HG03521 (cell line): ENCODE measurements around the gene LAMTOR5.
"Not testable (repeated sequence)": the region's sequence is repeated elsewhere in the genome, so short reads cannot be mapped to it uniquely, and the experiment has no call there.

ENCODE experiments used
- ATAC-seq: cut with Tn5 transposase; IDR thresholded peaks from one replicate; pipeline ENCODE4 v1.9.1; 2021; ENCODE audit warnings: mild to moderate bottlenecking, moderate library complexity; ENCODE audit not compliant: unreplicated experiment

The LAMTOR5 gene

DNA sequence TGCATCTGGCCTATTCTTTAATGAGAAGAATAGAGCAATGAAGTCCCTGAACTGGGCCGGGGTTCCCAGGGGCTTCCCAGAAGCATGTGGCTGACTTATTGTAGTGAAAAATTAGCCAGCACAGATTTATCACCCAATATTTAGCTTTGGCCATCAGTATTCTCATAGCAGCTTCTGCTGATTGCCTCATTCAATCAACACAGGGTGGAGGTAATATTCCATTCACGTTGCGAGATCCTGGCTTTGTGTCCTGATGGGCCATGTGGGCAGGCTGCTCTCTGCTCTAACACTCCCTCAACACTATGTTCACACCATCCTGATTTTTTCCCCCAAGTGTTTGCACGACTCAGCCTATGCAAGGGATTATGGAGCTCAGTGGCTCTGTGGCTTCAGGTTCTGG is 21.5 kb upstream of the LAMTOR5 start:
- ATAC-seq, result no peak

DNA sequence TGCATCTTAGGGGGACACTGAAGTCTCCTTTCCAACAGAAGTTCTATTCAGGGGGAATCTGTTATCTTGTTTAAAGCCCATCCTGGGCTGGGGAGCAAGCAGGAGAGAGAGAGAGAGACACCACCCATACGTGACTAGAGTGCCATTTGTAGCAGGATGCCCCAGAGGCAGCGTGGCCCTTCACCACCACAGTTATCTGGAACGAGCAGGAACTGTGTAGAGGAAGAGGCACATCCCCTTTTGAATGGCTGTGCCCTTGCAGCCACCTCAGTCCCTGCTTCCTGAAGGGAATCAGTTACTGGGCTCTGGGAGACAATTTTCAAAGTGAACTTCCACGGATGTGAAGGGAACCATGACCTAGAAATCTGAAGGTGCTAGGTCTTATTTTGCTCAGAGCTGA is 19.4 kb upstream of the LAMTOR5 start:
- no peak for ATAC-seq

DNA sequence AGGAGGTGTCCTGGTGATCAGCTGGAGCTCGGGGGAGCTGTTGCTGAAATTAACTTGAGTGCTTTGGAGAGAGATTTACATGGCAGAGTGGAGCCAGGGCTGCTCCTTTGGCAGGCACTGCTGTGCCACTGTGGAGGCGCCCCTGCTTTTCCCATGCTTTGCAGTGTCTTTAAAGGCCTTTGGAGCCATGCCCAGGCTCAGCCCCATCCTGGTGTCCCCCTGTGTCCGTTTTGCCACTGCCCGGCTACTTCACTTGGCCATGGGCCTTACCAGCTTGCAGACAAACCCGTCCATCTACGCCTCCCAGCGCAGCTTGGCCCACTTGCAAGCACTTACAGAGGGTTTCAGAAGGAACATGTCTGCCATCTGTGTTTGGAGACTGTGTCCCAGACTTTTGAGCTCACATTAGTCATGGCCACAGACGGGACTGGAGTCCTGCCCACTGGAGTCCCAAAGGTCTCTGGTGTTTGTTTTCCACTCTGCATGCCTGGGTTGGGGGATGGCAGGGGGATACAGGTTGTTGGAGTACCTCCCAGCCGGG is 18.2 kb upstream of the LAMTOR5 start:
- ATAC-seq, result no peak

DNA sequence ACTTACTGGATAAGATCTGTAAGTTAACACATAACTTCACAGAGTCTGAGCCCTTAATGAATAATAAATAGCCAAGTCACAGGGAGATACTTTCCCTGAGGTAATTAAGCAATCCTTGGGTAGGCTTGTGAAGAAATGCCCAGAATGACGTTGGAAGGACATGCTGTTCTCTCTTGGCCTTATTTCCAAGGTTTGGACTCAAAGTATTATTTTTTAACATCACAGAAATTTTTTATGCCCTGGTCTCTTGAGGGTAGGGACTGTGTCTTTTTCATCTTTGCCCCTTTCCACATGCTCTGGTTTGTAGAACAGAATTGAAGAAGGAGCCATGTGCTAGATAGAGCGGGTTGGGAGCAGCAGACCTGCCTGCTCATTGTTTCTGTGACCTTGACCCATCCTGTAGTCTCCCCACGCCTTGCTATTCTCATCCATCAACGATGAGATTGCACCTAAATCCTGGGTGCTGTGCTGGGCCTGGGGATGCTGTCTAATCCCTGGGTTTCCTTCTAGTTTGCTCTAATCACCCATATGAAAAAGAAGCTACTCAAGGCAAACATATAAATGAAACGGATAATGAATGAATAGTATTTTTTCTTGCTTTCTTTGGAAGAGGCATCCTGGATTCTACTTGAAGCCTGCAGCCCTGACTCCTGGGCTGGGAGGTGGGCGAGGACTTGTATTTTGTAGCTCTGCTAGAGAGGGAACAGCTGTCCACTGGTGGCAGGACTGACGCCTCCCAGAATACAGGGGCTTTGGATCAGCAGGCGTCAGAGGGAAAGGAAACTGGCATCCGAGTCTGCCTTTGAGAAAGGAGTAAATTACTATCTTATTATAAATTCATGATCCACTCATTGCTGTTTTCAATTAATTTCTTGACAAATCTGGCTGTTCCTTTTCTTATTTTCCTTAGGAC is 17.5 kb upstream of the LAMTOR5 start:
- ATAC-seq, result no peak

DNA sequence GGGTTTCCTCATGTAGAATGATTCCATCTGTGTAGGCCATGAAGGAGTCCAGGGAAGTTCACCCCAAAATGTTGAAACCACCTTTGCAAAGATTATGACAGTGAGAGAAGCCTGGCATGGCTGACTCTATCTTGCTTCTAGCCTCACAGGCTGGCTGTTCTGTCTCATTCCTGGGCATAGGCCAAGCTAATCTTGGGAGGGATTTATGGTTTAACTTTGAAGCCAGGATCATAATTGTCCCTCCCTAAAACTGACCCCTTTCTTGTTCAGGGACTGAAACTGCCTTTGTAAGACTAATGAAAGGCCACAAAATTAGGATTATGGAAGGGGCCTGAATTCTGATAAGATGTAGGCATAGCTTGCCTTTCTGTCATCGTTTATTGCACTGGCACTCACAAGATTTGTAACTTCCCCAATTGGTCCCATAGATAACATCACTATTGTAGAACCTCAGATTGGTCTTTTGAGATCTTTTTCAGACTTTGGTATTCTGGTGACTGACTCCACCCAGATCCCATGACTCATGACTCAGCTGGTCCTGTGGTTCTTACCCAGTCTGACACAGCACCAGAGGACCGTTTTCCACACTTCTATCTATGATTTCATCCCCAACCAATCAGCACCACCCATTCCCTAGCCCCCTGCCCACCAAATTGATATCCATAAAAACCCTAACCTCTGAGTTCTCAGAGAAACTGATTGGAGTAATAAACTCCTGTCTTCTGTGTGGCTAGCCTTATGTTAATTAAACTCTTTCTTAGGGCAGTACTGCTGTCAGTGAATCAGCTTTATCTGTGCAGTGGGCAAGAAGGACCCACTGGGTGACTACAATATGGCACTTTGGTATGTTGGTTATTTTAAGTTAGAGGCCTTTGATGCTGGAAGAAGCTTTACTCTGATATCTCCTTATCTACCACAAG is 13.6 kb upstream of the LAMTOR5 start:
- ATAC-seq, result no peak

DNA sequence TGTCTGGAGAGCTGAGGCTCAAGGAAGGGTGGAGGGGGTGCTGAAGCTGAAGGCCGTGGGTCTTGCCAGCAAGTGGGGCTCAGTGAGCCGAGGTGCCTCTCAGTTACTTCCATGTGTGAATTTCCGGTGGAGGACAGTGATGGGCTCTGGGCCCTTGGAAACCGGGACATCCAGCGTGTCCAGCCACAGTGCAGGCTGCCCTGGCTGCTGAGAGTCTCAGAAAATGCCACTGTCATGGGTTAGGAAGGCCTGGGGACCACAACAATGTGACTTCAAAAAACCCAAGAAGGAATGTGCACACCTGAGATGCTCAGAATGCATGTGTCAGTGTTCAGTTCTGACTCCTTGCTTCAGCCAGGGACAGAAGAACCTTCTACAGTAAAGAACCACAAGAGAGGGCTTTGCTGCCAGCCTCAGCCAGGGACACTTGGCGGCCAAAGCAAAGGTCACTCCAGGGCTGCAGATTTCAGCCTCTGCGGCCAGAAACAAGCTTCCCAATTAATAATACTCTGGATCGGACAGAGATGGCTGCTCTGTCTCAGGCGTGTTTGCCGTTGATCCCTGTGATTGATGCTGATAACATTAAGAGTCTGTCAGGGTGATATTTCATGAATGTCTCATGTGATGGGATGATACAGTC is 12.6 kb upstream of the LAMTOR5 start:
- no peak for ATAC-seq

DNA sequence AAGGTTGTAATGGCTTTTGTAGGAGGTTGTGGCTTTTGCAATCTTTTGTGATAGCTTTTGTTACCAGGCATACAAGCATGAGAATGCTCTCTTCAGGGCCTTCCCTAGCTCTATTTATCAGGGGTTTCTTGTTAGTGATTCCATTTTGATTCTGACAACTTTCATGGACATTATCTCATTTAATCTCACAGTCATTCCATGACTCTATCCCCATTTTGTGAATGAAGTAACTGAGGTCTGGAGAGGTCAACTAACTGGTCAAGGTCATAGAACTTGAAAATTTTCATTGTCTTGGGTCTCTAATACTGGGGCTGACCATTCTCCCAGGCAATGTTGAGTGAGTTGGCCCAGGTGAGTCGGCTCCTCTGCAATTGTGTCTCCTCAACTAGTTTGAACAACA is 11.2 kb upstream of the LAMTOR5 start:
- no peak for ATAC-seq

DNA sequence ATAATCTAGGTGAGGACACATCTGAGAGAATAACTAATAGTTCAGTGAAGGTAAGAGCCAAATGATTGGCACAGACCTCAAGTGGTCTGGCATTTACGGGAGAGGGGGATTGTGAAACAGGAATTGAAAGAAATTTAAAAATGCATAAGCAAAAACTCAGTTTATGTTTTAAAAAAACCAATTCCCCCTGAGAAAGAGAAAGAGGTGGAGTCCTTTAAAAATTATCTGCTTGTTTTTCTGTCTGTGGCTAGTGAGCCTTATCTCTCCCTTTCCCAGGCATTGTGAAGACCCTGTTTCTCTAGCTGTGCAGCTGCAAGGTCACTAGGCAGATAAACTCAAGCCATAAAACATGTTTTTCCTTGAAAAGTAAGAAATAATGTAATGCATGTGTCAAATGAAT is 5.6 kb upstream of the LAMTOR5 start:
- not testable (repeated sequence) for ATAC-seq

DNA sequence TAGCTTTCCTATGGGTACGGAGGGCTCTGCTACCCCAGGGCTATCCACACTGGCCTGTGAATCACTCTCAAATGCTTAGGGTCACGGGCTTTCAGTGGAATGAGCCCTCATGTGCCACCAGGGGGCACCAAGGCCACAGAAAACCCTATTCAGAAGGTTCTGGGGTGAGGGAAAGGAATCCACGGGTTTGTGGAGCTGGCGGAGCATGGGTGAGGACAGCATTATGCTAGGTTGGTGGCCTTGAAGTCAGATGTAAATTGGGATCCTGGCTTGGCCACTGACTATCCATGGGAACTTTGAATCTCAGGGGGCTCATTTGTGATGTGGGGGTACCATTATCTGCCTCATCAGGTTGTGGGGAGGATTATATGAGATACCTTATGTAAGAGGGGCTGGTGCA is 5.1 kb upstream of the LAMTOR5 start:
- ATAC-seq, result no peak

DNA sequence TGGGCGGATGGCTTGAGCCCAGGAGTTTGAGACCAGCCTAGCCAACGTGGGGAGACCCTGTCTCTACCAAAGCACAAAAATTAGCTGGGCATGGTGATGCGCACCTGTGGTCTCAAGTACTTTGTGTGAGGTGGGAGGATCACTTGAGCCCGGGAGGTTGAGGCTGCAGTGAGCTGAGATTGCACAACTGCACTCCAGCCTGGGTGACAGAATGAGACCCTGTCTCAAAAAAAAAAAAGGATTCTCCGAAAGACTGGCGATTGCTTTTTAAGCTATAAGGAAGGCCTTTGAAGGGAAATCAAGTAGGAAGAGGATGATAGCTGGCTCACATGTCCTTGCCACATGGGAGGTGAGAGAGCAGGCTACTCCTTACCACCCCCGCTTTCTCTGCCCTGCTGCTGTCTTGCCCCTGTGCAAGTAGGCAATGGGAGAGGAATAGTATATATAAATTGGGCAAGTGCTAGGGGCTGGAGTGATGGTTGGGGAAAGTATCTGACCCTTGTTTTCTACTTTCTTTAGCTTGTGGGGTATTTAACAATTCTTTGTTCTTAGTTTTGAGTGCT is 3.8 kb upstream of the LAMTOR5 start:
- ATAC-seq, result no peak

DNA sequence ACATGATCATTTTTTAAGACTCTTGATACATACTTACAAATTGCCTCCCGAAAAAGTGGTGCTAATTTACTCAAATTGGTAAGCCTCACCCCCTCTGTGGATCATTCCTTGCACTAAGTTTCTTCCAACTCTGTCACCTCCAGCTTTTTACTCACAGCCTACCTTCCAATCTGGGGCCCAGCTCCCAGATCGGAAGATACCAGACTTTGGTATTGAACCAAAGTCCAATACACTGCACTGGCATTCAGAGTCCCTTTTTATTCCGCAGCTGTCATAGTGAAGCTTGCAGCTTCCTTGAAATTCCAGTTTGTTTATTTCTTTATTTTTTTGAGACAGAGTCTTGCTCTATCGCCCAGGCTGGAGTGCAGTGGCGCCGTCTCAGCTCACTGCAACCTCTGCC is 1.8 kb upstream of the LAMTOR5 start:
- ATAC-seq, result no peak

DNA sequence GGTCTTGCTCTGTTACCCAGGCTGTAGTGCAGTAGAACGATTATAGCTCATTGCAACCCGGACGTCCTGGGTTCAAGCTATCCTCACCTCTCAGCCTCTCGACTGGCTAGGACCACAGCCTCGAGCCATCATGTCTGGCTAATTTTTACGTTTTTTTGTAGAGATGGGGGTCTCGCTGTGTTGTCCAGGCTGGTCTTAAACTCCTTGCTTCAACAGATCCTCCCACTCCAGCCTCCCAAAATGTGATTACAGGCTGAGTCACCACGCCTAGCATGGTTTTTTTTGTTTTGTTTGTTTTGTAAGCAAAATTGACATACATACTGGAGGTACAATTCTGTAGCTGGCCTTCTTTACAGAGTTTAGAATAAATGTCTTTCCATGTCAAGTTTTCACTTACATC is 994 bp upstream of the LAMTOR5 start:
- no peak for ATAC-seq

DNA sequence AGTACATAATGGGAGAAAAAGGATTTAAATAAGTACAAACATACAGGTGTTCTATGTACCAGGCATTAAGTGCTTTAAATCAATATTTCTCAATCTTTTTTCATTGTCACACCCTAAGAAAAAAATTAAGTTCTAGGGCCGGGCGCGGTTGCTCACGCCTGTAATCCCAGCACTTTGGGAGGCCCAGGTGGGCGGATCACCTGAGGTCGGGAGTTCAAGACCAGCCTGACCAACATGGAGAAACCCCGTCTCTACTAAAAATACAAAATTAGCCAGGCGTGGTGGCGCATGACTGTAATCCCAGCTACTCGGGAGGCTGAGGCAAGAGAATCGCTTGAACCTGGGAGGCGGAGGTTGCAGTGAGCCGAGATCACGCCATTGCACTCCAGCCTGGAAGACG is 1.1 kb downstream of the LAMTOR5 start:
- ATAC-seq, result not testable (repeated sequence)

DNA sequence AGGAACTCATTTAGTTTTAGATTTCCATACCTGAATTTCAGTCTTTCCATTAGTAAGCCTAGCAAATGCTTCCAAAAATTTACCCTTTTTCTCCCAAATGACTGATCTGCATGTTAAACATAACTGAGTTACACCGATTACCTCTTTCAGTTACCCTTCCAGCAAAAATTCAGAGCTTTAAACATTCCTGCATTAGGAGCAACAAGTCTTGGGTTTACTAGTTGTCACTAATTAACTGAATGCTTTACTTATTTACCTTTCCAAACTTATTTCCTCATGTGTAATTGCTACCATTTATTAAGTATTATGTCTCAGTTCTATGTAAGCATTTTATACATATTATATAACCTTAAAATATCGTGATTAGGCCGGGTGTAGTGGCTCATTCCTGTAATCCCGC is 3.1 kb downstream of the LAMTOR5 start:
- no peak for ATAC-seq

DNA sequence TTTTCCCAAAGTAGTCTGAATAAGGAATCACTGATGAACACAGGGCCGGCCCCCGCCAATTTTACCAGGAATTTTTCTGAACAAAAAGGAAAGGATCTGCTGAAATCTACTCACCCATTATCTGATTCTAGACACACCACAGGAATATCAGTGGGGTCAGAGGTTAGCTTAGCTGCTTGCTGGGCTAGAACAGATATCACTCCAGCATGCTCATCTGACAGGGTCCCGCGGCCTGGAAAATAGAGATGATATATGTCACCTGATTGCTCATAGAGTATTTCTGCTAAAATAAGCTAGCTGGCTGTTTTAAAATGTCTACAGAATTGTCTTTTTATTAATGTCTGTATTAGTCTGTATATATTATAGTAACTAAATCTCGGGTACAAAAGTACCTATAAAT is 3.7 kb downstream of the LAMTOR5 start:
- ATAC-seq, result no peak

DNA sequence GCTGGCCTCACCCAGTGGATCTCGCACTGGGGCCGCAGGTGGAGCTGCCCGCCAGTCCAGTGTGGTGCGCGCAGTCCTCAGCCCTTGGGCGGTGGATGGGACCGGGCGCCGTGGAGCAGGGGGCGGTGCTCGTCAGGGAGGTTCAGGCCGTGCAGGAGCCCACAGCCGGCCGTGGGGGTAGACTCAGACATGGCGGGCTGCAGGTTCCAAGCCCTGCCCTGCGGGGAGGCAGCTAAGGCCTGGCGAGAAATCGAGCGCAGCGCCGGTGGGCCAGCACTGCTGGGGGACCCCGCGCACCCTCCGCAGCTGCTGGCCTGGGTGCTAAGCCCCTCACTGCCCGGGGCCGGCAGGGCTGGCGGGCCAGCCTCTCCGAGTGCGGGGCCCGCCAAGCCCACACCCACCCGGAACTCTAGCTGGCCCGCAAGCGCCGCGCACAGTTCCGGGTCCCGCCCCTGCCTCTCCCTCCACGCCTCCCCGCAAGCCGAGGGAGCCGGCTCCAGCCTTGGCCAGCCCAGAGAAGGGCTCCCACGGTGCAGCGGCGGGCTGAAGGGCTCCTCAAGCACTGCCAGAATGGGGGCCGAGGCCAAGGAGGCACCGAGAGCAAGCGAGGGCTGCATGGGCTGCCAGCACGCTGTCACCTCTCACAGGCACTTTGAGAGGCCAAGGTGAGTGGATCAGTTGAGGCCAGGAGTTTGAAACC is 11.1 kb downstream of the LAMTOR5 start:
- ATAC-seq, result not testable (repeated sequence)

DNA sequence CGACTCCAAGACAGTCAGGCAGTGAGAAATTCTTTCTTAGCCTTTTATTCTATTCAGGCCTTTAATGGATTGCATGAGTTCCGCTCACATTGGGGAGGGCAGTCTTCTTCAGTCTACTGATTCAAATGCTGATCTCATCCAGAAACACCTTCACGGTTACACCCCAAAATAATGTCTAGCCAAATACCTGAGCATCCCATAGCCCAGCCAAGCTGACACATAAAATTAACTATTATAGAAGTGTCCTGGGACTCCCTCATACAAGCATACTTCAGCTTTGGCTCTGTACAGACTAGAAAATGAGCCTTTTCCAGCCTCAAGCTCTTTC is 13.0 kb downstream of the LAMTOR5 start:
- no peak for ATAC-seq

DNA sequence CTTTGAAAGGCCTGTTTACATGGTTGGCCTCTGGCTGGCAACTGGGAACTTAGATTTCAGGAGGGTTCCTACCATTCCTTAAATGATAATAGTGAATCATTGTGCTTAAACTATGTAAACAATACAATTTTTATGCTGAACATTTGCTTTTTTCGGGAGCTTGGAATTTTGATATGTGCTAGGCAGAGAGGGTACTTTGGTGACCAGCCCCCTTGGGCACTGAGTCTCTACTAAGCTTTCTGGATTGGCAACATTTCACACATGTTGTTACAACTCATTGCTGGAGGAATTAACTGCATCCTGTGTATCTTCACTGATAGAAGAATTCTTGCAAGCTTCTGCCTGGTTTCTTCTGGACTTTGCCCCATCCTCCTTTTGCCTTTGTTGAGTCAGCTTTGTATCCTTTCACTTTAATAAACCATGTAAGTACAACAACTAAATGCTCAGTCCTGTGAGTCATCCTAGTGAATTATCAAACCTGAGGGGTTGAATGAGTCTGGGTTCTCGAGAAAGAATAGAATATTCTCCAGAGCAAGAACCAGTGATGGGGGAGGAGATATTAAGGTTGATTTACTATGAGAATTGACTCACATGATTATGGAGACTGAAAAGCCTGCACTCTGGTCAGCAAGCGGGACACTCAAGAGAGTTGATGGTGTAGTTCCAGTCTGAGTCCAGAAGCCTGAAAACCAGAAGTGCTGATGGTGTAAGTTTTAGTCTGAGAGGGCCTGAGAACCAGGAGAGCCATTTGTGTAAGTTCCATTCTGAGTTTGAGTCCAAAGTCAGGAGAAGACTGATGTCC is 13.6 kb downstream of the LAMTOR5 start:
- no peak for ATAC-seq

DNA sequence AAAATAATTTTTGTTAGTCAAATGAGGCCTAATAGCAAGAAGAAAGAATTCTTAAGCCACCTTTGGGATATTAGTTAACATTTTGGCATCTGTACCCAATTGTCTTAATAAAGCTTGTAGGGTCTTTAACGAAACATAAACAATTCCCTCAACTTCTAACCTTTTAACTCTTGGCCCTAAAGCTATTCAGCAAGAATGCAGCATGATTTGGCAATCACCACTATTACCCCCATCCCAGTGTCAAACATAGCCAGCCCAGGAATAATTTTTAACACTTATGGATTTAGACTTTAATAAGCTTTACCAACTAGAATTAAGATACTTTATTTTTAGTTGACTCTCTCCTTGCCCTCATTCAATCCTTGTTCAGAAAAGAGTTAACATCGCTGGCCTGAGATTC is 14.2 kb downstream of the LAMTOR5 start:
- ATAC-seq, result no peak
